GM10847 (cell line): ENCODE measurements around the gene NR2E1.

Experiments
- POLR2A ChIP-seq: IDR thresholded peaks from 2 replicates; pipeline ENCODE4 v1.6.1; 2011; ENCODE audit not compliant: insufficient read length; ENCODE audit errors: extremely low read depth

The NR2E1 gene

GRCh38 chr6:108209738-108210137 lies 43.9 kb downstream of the NR2E1 start:
- no peak for TF ChIP-seq POLR2A

GRCh38 chr6:108210556-108210955 lies 44.7 kb downstream of the NR2E1 start:
- TF ChIP-seq POLR2A, result no peak

- TF ChIP-seq POLR2A, result no peak
Measured at GRCh38 chr6:108211671-108212070, 45.8 kb downstream of the NR2E1 start.

DNA sequence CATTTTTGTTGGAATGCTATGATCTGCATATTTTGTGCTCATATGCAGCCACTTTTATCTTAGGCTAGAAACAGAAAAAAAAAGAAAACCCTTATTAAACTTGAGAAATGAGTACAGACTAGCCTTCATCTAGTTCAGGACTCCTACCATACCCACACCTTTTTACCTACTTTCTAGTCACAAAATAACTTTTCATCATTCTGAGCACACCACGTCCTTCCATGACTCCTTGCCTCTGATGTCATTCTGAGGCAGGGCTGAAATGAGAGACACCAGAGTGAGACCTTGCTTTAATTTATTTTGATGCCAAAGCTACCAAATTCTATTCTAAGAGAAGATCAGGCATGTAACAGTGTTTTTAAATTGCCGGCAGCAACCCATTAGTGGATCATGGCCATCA lies 56.2 kb downstream of the NR2E1 start:
- TF ChIP-seq POLR2A, result no peak

DNA sequence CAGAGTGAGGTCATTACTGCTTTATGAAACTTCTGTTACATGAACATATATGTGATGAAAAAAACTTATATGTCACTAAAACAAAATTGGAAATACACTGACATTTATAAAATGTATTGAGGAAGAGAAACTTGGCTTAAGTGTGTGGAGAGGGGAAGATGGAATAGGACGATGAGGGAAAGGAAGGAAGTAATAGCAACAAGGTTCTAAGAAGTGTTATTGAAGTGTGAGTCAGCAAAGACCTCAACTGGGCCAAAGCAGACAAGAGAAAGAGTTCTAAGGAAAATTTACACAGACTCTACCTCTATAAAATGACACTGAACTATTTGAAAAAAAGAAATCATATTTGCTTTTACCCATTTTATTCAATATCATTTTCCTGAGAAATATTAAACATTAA lies 56.7 kb downstream of the NR2E1 start:
- no peak for TF ChIP-seq POLR2A

DNA sequence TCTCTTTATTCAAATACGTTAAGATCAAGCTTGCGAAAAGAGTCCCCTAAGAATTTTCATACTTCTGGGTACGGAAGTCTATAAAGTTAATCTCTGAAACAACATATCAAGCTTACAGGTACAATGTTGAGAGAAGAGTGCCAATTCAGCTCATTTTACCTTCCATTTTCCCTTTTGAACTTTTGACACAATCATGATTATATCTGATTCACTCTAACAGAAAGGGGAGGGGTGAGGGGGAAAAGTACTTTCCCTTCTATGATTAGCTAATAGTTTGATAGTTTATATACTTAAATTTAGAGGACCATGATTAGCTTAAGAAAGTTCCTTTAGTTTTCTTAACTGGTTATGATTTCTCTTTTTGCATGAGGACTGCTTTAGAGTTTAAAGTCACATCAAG lies 61.5 kb downstream of the NR2E1 start:
- no peak for TF ChIP-seq POLR2A

DNA sequence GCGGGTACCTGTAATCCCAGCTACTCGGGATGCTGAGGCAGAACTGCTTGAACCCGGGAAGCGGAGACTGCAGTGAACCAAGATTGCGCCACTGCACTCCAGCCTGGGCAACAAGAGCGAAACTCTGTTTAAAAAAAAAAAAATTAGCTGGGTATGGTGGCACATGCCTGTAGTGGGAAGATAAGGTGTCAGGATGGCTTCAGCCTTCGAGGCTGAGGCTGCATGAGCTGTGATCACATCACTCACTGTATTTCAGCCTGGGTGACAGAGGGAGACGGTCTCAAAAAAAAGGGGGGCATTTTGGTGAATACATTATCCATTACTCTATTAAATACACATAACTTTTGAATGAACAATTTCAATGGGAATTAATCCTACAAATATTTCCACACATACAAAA lies 62.6 kb downstream of the NR2E1 start:
- no peak for TF ChIP-seq POLR2A

DNA sequence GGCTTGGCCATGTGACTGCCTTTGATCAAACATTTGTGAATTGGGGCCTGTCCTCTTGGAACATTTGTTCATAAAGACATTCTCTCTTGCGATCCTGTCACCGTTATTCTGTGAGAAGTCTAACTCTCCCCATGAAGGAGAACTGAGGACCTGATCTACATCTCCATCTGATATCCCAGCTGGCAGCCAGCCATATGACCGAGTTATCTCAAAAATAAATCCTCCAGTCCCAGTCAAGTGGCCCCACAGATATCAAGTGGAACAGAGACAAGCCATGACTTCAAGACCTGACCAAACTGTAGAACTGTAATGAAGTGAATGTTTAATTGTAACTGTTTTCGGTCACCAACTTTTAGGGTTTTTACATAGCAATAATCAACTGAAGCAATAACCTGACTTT lies 69.3 kb downstream of the NR2E1 start:
- TF ChIP-seq POLR2A, result no peak

- no peak for TF ChIP-seq POLR2A
Measured at GRCh38 chr6:108236791-108237190, 71.0 kb downstream of the NR2E1 start.

DNA sequence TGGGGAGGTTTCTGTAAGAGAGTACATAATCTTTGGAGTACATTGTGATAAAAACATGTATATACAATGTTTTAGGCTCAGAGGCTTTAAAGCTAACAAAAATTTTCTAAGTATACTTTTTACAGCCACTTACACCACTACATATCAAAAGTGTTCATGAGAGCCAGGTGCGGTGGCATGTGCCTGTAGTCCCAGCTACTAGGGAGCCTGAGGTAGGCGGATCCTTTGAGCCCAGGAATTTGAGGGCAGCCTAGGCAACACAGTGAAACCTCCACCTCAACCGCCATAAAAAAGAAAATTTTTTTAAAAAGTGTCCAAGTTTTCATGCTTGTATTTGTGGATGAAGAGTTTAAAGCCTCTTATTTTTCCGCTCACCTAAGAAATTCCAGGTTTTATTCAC lies 72.5 kb downstream of the NR2E1 start:
- TF ChIP-seq POLR2A, result no peak
